Colonic mucosa (tissue), 4 donors: ENCODE measurements around the gene PGAP1. TPM values are rescaled to one million over a fixed set of nuclear protein-coding genes. Genes with fewer than 3 reads are reported as not detected.
A peak's percentile ranks its signal among the peaks of the same experiment; 100 is the strongest.

Experiments
- DNase-seq: peaks from one replicate; pipeline ENCODE4 v3.0.0-alpha.2; 2020
- H3K27ac ChIP-seq: fragments of 200-600 bp; one replicate; pipeline ENCODE4 v1.8.0; 2021
- H3K27me3 ChIP-seq: fragments of 200-600 bp; one replicate; pipeline ENCODE4 v1.8.0; 2021
- H3K36me3 ChIP-seq: fragments of 200-600 bp; one replicate; pipeline ENCODE4 v1.8.0; 2021
- H3K4me1 ChIP-seq: fragments of 200-600 bp; one replicate; pipeline ENCODE4 v1.8.0; 2021; ENCODE audit warnings: mild to moderate bottlenecking
- H3K4me3 ChIP-seq: fragments of 200-600 bp; one replicate; pipeline ENCODE4 v1.8.0; 2021
- H3K9ac ChIP-seq, 2 donors: one replicate each; pipeline ENCODE4 v1.7.0; 2013; ENCODE audit warnings: control low read depth in 2 of 2, low read depth in 2 of 2, low read length in 2 of 2
- H3K9me3 ChIP-seq: fragments of 200-600 bp; one replicate; pipeline ENCODE4 v1.8.0; 2021
- intact Hi-C: fragments of 100-400 bp; cut with DNase I; formaldehyde crosslinking; loops from one replicate; pipeline ENCODE4 v1.14.1; 2022
- total RNA-seq, 2 donors: library from RNA; stranded (reverse); fragmentation: NEBNext Ultra II Directional in 1 of 2; extraction: Animal tissue kit (Norgen Biotek cat#: 25700) in 1 of 2; gene quantifications; one replicate each; pipeline ENCODE4 v1.2.1, GENCODE V29; 2021
- TF ChIP-seq, protein P1 (sequence below): fragments of 200-600 bp; IDR thresholded peaks from one replicate; pipeline ENCODE4 v1.8.0; 2022; ENCODE audit warnings: antibody characterized with exemption, mild to moderate bottlenecking
- donor health status: healthy.
- donor health status: DM: no; HTN: no; CAD: no.
- donor health status: DM: no; HTN: no; CAD: no.

Gene PGAP1
- total RNA-seq, 2 donors from 2014 or later = 10.1 to 16.9 TPM

DNA sequence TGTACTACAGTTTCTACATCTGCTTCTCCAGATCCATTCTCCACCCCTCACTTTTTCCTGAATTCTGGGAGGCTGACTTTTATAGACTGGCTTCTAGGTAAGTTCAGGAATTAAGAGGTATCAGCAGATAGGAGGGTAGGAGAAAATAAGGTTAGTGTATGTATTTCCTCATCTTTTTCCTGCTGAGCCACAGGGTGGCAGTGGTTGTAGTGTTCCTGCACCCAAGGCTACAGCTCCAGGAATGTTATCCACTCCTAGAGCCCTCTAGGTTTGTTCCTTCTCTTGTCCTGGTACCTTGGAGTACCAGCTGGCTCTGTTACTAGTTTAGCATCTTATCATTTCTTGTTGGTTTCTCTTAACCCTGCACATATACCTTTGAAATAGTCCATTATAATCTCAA, 76.6 kb downstream of the PGAP1 start:
- TF ChIP-seq, protein P1, sequence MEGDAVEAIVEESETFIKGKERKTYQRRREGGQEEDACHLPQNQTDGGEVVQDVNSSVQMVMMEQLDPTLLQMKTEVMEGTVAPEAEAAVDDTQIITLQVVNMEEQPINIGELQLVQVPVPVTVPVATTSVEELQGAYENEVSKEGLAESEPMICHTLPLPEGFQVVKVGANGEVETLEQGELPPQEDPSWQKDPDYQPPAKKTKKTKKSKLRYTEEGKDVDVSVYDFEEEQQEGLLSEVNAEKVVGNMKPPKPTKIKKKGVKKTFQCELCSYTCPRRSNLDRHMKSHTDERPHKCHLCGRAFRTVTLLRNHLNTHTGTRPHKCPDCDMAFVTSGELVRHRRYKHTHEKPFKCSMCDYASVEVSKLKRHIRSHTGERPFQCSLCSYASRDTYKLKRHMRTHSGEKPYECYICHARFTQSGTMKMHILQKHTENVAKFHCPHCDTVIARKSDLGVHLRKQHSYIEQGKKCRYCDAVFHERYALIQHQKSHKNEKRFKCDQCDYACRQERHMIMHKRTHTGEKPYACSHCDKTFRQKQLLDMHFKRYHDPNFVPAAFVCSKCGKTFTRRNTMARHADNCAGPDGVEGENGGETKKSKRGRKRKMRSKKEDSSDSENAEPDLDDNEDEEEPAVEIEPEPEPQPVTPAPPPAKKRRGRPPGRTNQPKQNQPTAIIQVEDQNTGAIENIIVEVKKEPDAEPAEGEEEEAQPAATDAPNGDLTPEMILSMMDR = peak; percentile 33
- H3K9me3 ChIP-seq = no peaks in the 10 kb centered on the region

DNA sequence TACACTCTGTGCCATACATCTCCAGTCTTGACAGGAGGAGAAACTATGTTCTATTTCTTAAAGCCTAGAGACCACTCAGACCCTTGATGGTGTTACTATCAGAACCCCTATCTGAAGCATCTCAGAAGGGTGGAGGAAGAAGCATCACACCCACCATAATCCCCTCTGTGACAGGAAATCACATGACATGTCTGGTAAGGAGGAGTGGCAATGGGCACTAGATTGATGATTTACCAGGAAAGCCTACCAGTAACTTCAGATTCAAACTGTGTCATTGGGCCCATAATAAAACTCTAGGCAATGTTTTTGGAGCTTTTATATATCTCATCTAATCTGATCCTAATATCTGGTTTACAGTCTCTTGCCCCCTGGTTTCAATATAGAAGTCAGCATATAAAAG, 80.2 kb downstream of the PGAP1 start:
- Histone ChIP-seq H3K4me3 (no peak overlapping the region), H3K36me3 (no peaks in the 10 kb centered on the region), H3K9ac (no peak overlapping the region), H3K27ac (no peak overlapping the region), H3K9me3 (no peaks in the 10 kb centered on the region), H3K27me3 (no peaks in the 10 kb centered on the region), H3K4me1 (no peaks in the 10 kb centered on the region)
- no peak for DNase-seq
- TF ChIP-seq, protein P1 = no peak
- intact Hi-C loops = no loop called here

More for the DNA sequence above, 76.6 kb downstream of the PGAP1 start:
- intact Hi-C loops = loop anchor here (10.0 kb wide), 1 partner anchor 155 kb away; no protein-coding TSS in a partner anchor
- no peak overlapping the region for H3K4me3 ChIP-seq
- H3K27ac ChIP-seq = no peak overlapping the region
- H3K4me1 ChIP-seq = no peaks in the 10 kb centered on the region
- DNase-seq = peak; percentile 47
- no peaks in the 10 kb centered on the region for H3K27me3 ChIP-seq
- no peaks in the 10 kb centered on the region for H3K36me3 ChIP-seq
- no peak overlapping the region for H3K9ac ChIP-seq

DNA sequence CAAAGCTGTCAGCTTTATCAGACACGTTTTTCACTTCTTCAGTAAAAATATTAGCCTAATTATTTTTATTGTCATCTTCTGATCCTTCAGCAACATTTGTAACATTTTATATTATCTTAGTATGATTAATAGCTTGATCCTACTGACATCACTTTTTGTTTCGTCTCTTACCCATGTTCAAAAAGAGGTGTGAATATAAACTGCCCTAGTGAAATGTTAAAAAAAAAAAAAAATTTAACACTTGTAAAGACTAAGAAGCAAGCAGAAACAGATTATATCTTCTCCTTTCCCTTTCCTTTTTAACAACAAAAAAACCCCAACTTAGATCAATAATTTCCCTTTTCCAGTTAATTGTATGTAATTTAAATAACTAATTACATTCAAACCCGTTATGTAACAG, 81.1 kb downstream of the PGAP1 start:
- no peaks in the 10 kb centered on the region for H3K27me3 ChIP-seq
- TF ChIP-seq, protein P1 = no peak
- intact Hi-C loops = no loop called here
- no peak for DNase-seq
- no peak overlapping the region for H3K27ac ChIP-seq
- H3K9me3 ChIP-seq = no peaks in the 10 kb centered on the region
- no peak overlapping the region for H3K4me3 ChIP-seq
- H3K36me3 ChIP-seq = no peaks in the 10 kb centered on the region
- no peak overlapping the region for H3K9ac ChIP-seq
- H3K4me1 ChIP-seq = no peaks in the 10 kb centered on the region

- no peak for DNase-seq
- intact Hi-C loops = no loop called here
- Histone ChIP-seq H3K27me3 (no peaks in the 10 kb centered on the region), H3K4me3 (no peak overlapping the region), H3K27ac (no peak overlapping the region), H3K9ac (no peak overlapping the region), H3K4me1 (no peaks in the 10 kb centered on the region), H3K9me3 (no peaks in the 10 kb centered on the region), H3K36me3 (no peaks in the 10 kb centered on the region)
- TF ChIP-seq, protein P1 = no peak
Observed at GRCh38 chr2:196840171-196840570, 86.3 kb downstream of the PGAP1 start.

DNA sequence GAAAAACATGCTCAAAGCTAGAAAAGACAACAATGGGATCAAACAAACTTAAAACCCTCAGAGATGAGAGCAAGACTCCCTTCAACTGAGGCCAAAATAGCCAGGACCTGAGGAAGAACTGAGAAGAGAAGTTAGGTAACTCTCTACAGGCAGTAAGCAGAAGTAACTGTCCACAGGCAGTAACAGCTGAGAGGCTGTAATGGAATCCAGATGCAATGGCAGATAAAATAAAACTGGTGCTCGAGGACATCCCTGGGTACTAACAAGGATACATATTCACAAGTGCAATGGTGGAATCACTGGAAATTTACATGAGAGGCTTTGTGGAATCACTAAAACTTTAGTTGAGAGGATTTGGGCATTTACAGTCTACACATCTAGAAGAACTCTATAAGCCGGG, 86.9 kb downstream of the PGAP1 start:
- no peaks in the 10 kb centered on the region for H3K27me3 ChIP-seq
- no peak for DNase-seq
- H3K36me3 ChIP-seq = no peaks in the 10 kb centered on the region
- H3K9me3 ChIP-seq = no peaks in the 10 kb centered on the region
- TF ChIP-seq, protein P1 = no peak
- no peak overlapping the region for H3K9ac ChIP-seq
- H3K27ac ChIP-seq = no peak overlapping the region
- intact Hi-C loops = no loop called here
- no peaks in the 10 kb centered on the region for H3K4me1 ChIP-seq
- no peak overlapping the region for H3K4me3 ChIP-seq

DNA sequence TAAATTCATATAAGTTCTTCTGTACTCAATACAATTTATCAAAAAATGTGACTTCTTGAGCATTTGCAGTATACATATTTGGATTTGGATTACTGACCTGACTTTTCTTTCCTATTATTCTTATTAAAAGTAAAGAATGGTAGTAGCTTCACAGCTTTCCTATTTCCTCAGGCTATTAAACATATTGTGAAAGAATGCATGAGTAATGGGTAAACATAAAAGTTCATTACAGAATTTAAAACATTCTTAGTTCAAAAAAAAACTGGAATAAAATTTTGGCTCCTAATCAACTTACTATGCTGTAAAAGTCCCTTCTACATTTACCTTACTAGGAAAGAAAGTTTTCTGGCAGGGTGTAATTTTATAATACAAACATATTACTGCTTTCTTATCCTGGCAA, 90.1 kb downstream of the PGAP1 start:
- no peaks in the 10 kb centered on the region for H3K9me3 ChIP-seq
- H3K9ac ChIP-seq = no peak overlapping the region
- TF ChIP-seq, protein P1 = no peak
- intact Hi-C loops = no loop called here
- no peaks in the 10 kb centered on the region for H3K4me1 ChIP-seq
- H3K27ac ChIP-seq = no peak overlapping the region
- no peak overlapping the region for H3K4me3 ChIP-seq
- no peak for DNase-seq
- no peaks in the 10 kb centered on the region for H3K27me3 ChIP-seq
- H3K36me3 ChIP-seq = no peaks in the 10 kb centered on the region
